ENCODE data around the gene LRIT2. TPM values are rescaled to one million over a fixed set of nuclear protein-coding genes. Genes with fewer than 3 reads are reported as not detected.

LRIT2 gene
- total RNA-seq, 1 experiment from 2014 or later: not detected

DNA sequence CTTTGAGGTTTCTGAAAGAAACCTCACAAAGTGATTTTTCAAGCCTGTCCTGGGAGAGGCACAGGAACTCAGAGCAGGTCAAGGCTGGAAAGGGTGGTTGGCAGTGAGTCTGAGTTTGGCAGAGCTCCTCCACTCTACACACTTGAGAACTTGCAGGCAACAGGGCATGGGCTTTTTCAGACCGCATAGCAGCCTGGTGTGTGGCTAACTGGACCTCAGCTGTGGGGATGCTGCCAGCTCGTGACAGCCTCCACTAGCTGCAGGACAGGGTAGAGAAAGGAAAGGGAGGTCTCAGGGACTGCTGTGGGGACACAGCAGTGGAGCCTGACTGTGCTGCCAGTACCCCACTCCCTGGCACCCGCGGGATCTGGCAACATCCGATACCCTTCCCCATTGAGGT is 28.4 kb downstream of the LRIT2 start:
- intact Hi-C loops (cut with micrococcal nuclease; ENCODE audit: unreplicated experiment): no loop called here
- Mint-ChIP-seq H3K27ac (ENCODE audit: unreplicated experiment) (no peak overlapping the region), H3K36me3 (ENCODE audit: insufficient read depth, unreplicated experiment) (no peaks in the 10 kb centered on the region), H3K4me1 (ENCODE audit: low read depth, unreplicated experiment) (no peaks in the 10 kb centered on the region), H3K27me3 (ENCODE audit: unreplicated experiment) (peaks cover 85% of the 10 kb centered on the region), H3K9me3 (ENCODE audit: low read depth, unreplicated experiment) (no peaks in the 10 kb centered on the region), H3K4me3 (ENCODE audit: low read depth, unreplicated experiment) (no peak overlapping the region)
- CTCF ChIA-PET: no interaction called here
- no TSS peak for BruUV-seq (replicated peaks)
- TF ChIP-seq, protein P1, sequence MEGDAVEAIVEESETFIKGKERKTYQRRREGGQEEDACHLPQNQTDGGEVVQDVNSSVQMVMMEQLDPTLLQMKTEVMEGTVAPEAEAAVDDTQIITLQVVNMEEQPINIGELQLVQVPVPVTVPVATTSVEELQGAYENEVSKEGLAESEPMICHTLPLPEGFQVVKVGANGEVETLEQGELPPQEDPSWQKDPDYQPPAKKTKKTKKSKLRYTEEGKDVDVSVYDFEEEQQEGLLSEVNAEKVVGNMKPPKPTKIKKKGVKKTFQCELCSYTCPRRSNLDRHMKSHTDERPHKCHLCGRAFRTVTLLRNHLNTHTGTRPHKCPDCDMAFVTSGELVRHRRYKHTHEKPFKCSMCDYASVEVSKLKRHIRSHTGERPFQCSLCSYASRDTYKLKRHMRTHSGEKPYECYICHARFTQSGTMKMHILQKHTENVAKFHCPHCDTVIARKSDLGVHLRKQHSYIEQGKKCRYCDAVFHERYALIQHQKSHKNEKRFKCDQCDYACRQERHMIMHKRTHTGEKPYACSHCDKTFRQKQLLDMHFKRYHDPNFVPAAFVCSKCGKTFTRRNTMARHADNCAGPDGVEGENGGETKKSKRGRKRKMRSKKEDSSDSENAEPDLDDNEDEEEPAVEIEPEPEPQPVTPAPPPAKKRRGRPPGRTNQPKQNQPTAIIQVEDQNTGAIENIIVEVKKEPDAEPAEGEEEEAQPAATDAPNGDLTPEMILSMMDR (IDR thresholded peaks at IDR 0.05; ENCODE audit: unreplicated experiment): no peak
- DNase-seq: no peak

DNA sequence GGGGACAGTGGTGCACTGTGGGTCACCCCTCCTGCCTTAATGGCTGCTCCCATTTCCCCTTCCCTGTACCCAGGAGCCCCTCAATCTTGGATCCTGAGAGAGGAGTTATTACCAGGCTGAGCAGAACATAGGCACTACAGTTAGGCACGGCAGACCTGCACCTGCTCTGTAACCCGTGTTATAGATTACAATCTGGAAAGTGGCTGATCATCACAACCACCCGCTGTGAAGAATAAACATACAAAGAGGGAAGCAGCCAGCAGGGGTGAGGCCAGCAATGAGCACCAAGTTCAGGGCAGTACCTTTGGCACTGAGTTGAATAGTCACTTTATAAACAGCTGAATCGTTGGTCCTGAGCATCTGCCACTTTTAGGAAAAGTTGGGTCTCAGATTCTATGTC is 29.3 kb downstream of the LRIT2 start:
- Mint-ChIP-seq H3K27me3 (ENCODE audit: unreplicated experiment) (peaks cover 93% of the 10 kb centered on the region), H3K27ac (ENCODE audit: unreplicated experiment) (no peak overlapping the region), H3K9me3 (ENCODE audit: low read depth, unreplicated experiment) (no peaks in the 10 kb centered on the region), H3K4me1 (ENCODE audit: low read depth, unreplicated experiment) (no peaks in the 10 kb centered on the region), H3K36me3 (ENCODE audit: insufficient read depth, unreplicated experiment) (no peaks in the 10 kb centered on the region), H3K4me3 (ENCODE audit: low read depth, unreplicated experiment) (no peak overlapping the region)
- no TSS peak for BruUV-seq (replicated peaks)
- CTCF ChIA-PET: no interaction called here
- DNase-seq: no peak
- intact Hi-C loops (cut with micrococcal nuclease; ENCODE audit: unreplicated experiment): no loop called here
- TF ChIP-seq, protein P1 (IDR thresholded peaks at IDR 0.05; ENCODE audit: unreplicated experiment): no peak

DNA sequence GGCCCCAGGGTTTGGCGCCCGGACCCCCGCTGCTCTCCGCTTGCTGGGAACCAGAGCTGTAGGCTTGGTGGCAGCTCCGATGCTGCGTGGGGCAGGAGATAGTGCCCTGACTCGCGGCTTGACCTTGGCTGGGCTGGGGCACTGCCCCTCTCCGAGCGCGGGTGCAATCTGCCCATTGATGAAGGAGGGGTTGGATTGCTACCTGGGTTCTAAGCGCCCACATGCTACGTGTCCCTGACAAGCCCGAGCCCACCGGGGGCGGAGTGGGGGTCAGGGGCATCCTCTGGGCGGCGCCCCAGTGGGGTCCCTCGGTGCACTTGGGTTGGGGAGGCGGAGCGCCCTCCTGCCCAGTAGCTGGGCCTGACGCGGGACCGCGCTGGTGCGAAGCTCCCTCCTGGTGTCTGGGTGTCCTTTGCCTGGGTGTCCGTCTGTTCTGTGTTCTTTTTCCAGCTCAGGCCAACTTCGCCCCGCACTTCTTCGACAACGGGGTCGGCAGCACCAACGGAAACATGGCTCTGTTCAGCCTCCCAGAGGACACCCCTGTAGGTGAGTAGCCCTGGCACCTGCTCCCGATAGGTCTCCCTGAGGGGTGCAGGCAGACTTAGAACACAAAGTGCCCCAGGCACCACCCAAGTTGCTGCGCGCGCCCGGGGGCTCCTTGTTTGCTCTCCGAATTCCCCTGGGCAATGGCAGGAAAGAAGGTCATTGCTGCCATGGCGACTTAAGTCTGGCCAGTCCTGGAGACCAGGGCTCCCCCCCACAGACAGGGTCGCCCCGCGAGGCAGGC is 30.1 kb downstream of the LRIT2 start:
- Mint-ChIP-seq H3K27ac (ENCODE audit: unreplicated experiment) (no peak overlapping the region), H3K4me1 (ENCODE audit: low read depth, unreplicated experiment) (no peaks in the 10 kb centered on the region), H3K36me3 (ENCODE audit: insufficient read depth, unreplicated experiment) (no peaks in the 10 kb centered on the region), H3K27me3 (ENCODE audit: unreplicated experiment) (peaks cover 89% of the 10 kb centered on the region), H3K9me3 (ENCODE audit: low read depth, unreplicated experiment) (no peaks in the 10 kb centered on the region), H3K4me3 (ENCODE audit: low read depth, unreplicated experiment) (no peak overlapping the region)
- intact Hi-C loops (cut with micrococcal nuclease; ENCODE audit: unreplicated experiment): no loop called here
- BruUV-seq (replicated peaks): no TSS peak
- CTCF ChIA-PET: no interaction called here
- TF ChIP-seq, protein P1 (IDR thresholded peaks at IDR 0.05; ENCODE audit: unreplicated experiment): no peak
- DNase-seq: no peak

DNA sequence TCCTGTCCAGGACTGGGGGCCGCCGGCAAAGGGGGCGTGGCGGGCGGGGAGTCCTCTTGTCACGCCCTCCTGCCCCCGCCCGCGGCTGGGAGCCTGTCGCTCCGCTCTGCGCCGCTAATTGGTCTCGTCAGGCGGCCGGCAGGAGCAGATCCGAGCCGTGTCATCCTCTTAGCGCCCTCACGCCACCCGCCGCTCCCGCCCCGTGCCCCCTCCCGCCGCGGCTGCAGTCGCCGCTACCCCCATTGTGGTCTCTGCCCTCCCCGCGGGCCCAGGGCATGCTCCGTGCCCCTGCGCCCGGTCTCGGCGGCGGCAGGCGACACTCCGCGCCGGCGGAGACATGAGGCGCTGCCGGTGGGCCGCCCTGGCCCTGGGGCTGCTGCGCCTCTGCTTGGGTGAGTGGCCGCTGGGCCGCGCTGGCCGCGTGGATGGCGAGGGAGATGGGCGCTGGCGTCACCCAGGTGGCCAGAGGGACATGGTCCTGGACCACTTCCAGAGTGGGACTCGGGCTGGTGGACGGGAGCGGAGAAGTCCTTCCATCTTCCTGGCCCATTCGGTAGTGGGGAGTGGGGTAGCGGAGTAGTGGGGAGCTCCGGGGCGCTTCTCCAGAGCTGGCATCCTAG is 30.8 kb downstream of the LRIT2 start, which contains the start of gene CDHR1:
Gene CDHR1 (plus strand): TSS at position 114 of the 620 bp plus-strand sequence. CDS start 224 bp downstream, at position 338.
- no peak within 1 kb of the TSS for H3K27ac Mint-ChIP-seq (ENCODE audit: unreplicated experiment)
- intact Hi-C loops (cut with micrococcal nuclease; ENCODE audit: unreplicated experiment): no loop called here
- DNase-seq: no peak
- H3K4me1 Mint-ChIP-seq (ENCODE audit: low read depth, unreplicated experiment): no peaks in the 10 kb centered on the region
- no peaks in the 10 kb centered on the region for H3K9me3 Mint-ChIP-seq (ENCODE audit: low read depth, unreplicated experiment)
- no peak within 1 kb of the TSS for H3K4me3 Mint-ChIP-seq (ENCODE audit: low read depth, unreplicated experiment)
- BruUV-seq (replicated peaks): no TSS peak
- H3K36me3 Mint-ChIP-seq (ENCODE audit: insufficient read depth, unreplicated experiment): no peaks in the 10 kb centered on the region
- TF ChIP-seq, protein P1 (IDR thresholded peaks at IDR 0.05; ENCODE audit: unreplicated experiment): no peak
- CTCF ChIA-PET: no interaction called here
- peaks cover 83% of the 10 kb centered on the region for H3K27me3 Mint-ChIP-seq (ENCODE audit: unreplicated experiment)

Measured in Calu3 (cell line).